HG03469 (cell line): Measurements from ENCODE around the gene KIF26A.

Experiments
- ATAC-seq: cut with Tn5 transposase; IDR thresholded peaks from one replicate; pipeline ENCODE4 v1.9.1; 2021; ENCODE audit warnings: mild to moderate bottlenecking, moderate library complexity, moderate number of reproducible peaks; ENCODE audit not compliant: unreplicated experiment

The KIF26A gene

GRCh38 chr14:104190396-104191000 lies 52.1 kb downstream of the KIF26A start:
- ATAC-seq = no peak

GRCh38 chr14:104191409-104191997 lies 53.1 kb downstream of the KIF26A start:
- no peak for ATAC-seq

- ATAC-seq = no peak
Measured at GRCh38 chr14:104192146-104192882, 53.9 kb downstream of the KIF26A start.

GRCh38 chr14:104192883-104193245 lies 54.5 kb downstream of the KIF26A start:
- no peak for ATAC-seq

- ATAC-seq = no peak
Measured at GRCh38 chr14:104194016-104194415, 55.6 kb downstream of the KIF26A start.

- no peak for ATAC-seq
Measured at GRCh38 chr14:104194716-104195115, 56.3 kb downstream of the KIF26A start.

GRCh38 chr14:104195361-104195760 lies 57.0 kb downstream of the KIF26A start:
- no peak for ATAC-seq

- ATAC-seq = no peak
Measured at GRCh38 chr14:104195878-104196277, 57.5 kb downstream of the KIF26A start.

GRCh38 chr14:104196461-104197140 lies 58.2 kb downstream of the KIF26A start:
- ATAC-seq = no peak

GRCh38 chr14:104197449-104198247 lies 59.3 kb downstream of the KIF26A start:
- no peak for ATAC-seq

GRCh38 chr14:104199266-104199895 lies 61.0 kb downstream of the KIF26A start:
- no peak for ATAC-seq

GRCh38 chr14:104200106-104200505 lies 61.7 kb downstream of the KIF26A start:
- ATAC-seq = no peak

GRCh38 chr14:104200591-104200990 lies 62.2 kb downstream of the KIF26A start:
- no peak for ATAC-seq

- no peak for ATAC-seq
Measured at GRCh38 chr14:104201063-104201462, 62.7 kb downstream of the KIF26A start.

GRCh38 chr14:104201496-104201895 lies 63.1 kb downstream of the KIF26A start:
- no peak for ATAC-seq

GRCh38 chr14:104202259-104203070 lies 64.1 kb downstream of the KIF26A start:
- no peak for ATAC-seq

- no peak for ATAC-seq
Measured at GRCh38 chr14:104203071-104203425, 64.7 kb downstream of the KIF26A start.

- ATAC-seq = no peak
Measured at GRCh38 chr14:104204660-104205149, 66.3 kb downstream of the KIF26A start.

GRCh38 chr14:104205781-104206180 lies 67.4 kb downstream of the KIF26A start:
- no peak for ATAC-seq
